ENCODE data around the gene PCYT2. TPM values are rescaled to one million over a fixed set of nuclear protein-coding genes. Genes with fewer than 3 reads are reported as not detected.
"Not testable (repeated sequence)": the region's sequence is repeated elsewhere in the genome, so short reads cannot be mapped to it uniquely, and the experiment has no call there.

PCYT2 gene
- total RNA-seq, result 24.0 and 27.6 TPM in 2 replicates

GRCh38 chr17:81911277-81911961 is at the start of gene PCYT2:
Gene PCYT2 (minus strand): TSS chr17:81911399. CDS start chr17:81911355, 44 bp downstream.
- DNase-seq (ENCODE audit: low read depth in 2 of 2), result peak; percentile 85 to 93

GRCh38 chr17:81960130-81960958 is 49.1 kb upstream of the PCYT2 start:
- DNase-seq (ENCODE audit: low read depth in 2 of 2), result no peak

- DNase-seq (ENCODE audit: low read depth in 2 of 2), result peak; percentile 54 to 76
Observed at GRCh38 chr17:81959362-81960129, 48.3 kb upstream of the PCYT2 start.

- DNase-seq (ENCODE audit: low read depth in 2 of 2), result no peak
Observed at GRCh38 chr17:81958633-81959342, 47.6 kb upstream of the PCYT2 start.

- DNase-seq (ENCODE audit: low read depth in 2 of 2), result no peak
Observed at GRCh38 chr17:81957691-81958432, 46.7 kb upstream of the PCYT2 start.

GRCh38 chr17:81956607-81957589 is 45.7 kb upstream of the PCYT2 start:
- no peak for DNase-seq (ENCODE audit: low read depth in 2 of 2)

GRCh38 chr17:81955756-81956544 is 44.8 kb upstream of the PCYT2 start:
- DNase-seq (ENCODE audit: low read depth in 2 of 2), result no peak

GRCh38 chr17:81955058-81955681 is 44.0 kb upstream of the PCYT2 start:
- DNase-seq (ENCODE audit: low read depth in 2 of 2), result no peak

- no peak for DNase-seq (ENCODE audit: low read depth in 2 of 2)
Observed at GRCh38 chr17:81954131-81955057, 43.2 kb upstream of the PCYT2 start.

GRCh38 chr17:81953443-81953842 is 42.2 kb upstream of the PCYT2 start:
- not testable (repeated sequence) for DNase-seq (ENCODE audit: low read depth in 2 of 2)

GRCh38 chr17:81952792-81953228 is 41.6 kb upstream of the PCYT2 start:
- DNase-seq (ENCODE audit: low read depth in 2 of 2), result no peak

- no peak for DNase-seq (ENCODE audit: low read depth in 2 of 2)
Observed at GRCh38 chr17:81951785-81952684, 40.8 kb upstream of the PCYT2 start.

GRCh38 chr17:81950501-81950900 is 39.3 kb upstream of the PCYT2 start:
- DNase-seq (ENCODE audit: low read depth in 2 of 2), result no peak

- no peak for DNase-seq (ENCODE audit: low read depth in 2 of 2)
Observed at GRCh38 chr17:81948635-81949378, 37.6 kb upstream of the PCYT2 start.

GRCh38 chr17:81947189-81947588 is 36.0 kb upstream of the PCYT2 start, which contains the start of gene MYADML2:
Gene MYADML2 (minus strand): TSS chr17:81947233. CDS start chr17:81941741, 5,492 bp downstream.
- no peak for DNase-seq (ENCODE audit: low read depth in 2 of 2)

Data from lung microvascular endothelial cell (primary cell).